NCI-H345 (cell line): Measurements from ENCODE around the gene DIRAS1.
"Not testable (repeated sequence)": the region's sequence is repeated elsewhere in the genome, so short reads cannot be mapped to it uniquely, and the experiment has no call there.

ENCODE experiments used
- DNase-seq: peaks from one replicate; lab custom pipeline; 2025; lab: John Stamatoyannopoulos, UW

DIRAS1 gene

GRCh38 chr19:2727640-2727944 is 6.4 kb upstream of the DIRAS1 start:
- DNase-seq, result no peak

GRCh38 chr19:2726904-2727639 is 5.9 kb upstream of the DIRAS1 start:
- no peak for DNase-seq

GRCh38 chr19:2726160-2726855 is 5.1 kb upstream of the DIRAS1 start:
- no peak for DNase-seq

GRCh38 chr19:2724148-2724557 is 3.0 kb upstream of the DIRAS1 start:
- DNase-seq, result no peak

GRCh38 chr19:2723747-2724146 is 2.6 kb upstream of the DIRAS1 start:
- no peak for DNase-seq

- DNase-seq, result no peak
These were observed 2.2 kb upstream of the DIRAS1 start for GRCh38 chr19:2723345-2723715.

GRCh38 chr19:2722541-2723344 is 1.6 kb upstream of the DIRAS1 start:
- DNase-seq, result no peak

- DNase-seq, result no peak
These were observed 683 bp upstream of the DIRAS1 start for GRCh38 chr19:2721570-2722540.

- no peak for DNase-seq
These were observed 1.0 kb downstream of the DIRAS1 start for GRCh38 chr19:2719920-2720776.

- no peak for DNase-seq
These were observed 1.9 kb downstream of the DIRAS1 start for GRCh38 chr19:2719232-2719735.

- no peak for DNase-seq
These were observed 3.3 kb downstream of the DIRAS1 start for GRCh38 chr19:2717638-2718541.

- no peak for DNase-seq
These were observed 4.2 kb downstream of the DIRAS1 start for GRCh38 chr19:2716722-2717637.

- DNase-seq, result no peak
These were observed 4.9 kb downstream of the DIRAS1 start for GRCh38 chr19:2716275-2716650.

GRCh38 chr19:2715470-2716274 is 5.5 kb downstream of the DIRAS1 start:
- no peak for DNase-seq

GRCh38 chr19:2714531-2715269 is 6.5 kb downstream of the DIRAS1 start:
- no peak for DNase-seq

GRCh38 chr19:2714102-2714501 is 7.1 kb downstream of the DIRAS1 start:
- DNase-seq, result not testable (repeated sequence)

- DNase-seq, result not testable (repeated sequence)
These were observed 8.0 kb downstream of the DIRAS1 start for GRCh38 chr19:2713170-2713569.
